Stomach (tissue), 4 donors: ENCODE measurements around the gene CPS1.

Experiments used
- CTCF ChIP-seq, 7 experiments: fragments of 450-650 bp in 4 of 7; fragments of 200-600 bp in 3 of 7; sonication (generic) in 3 of 7; IDR thresholded peaks; one replicate each; pipeline ENCODE4 v1.5.1; 2016 to 2019; ENCODE audit warnings: antibody characterized with exemption in 7 of 7, control low read depth in 2 of 7, mild to moderate bottlenecking in 1 of 7
- EP300 ChIP-seq: sonication (generic); formaldehyde crosslinking; IDR thresholded peaks from one replicate; pipeline ENCODE4 v1.6.1; 2017; ENCODE audit warnings: antibody characterized with exemption
- POLR2A ChIP-seq, 4 donors: fragments of 450-650 bp; IDR thresholded peaks; one replicate each; pipeline ENCODE4 v1.6.1; 2016; ENCODE audit warnings: antibody characterized with exemption in 4 of 4, control low read depth in 2 of 4, mild to moderate bottlenecking in 1 of 4, moderate library complexity in 1 of 4
- POLR2AphosphoS5 ChIP-seq, 3 donors: sonication (generic); formaldehyde crosslinking; IDR thresholded peaks; one replicate each; pipeline ENCODE4 v1.6.1; 2016; ENCODE audit warnings: antibody characterized with exemption in 3 of 3

GRCh38 chr2:210541290-210541902 is 15.0 kb upstream of the CPS1 start:
- TF ChIP-seq POLR2A (IDR thresholded peaks at IDR 0.05) (no peak), CTCF (IDR thresholded peaks at IDR 0.05) (no peak), POLR2AphosphoS5 (IDR thresholded peaks at IDR 0.05) (no peak), EP300 (no peak)
